WTC11 (cell line): ENCODE results near the gene NFATC2. TPM values are rescaled to one million over a fixed set of nuclear protein-coding genes. Genes with fewer than 3 reads are reported as not detected.

ENCODE experiments used
- ATAC-seq: fragments of 200-7000 bp; cut with Tn5 transposase; 2 replicates; pipeline ENCODE4 v1.10.0; 2021; ENCODE audit warnings: mild to moderate bottlenecking, moderate library complexity
- CTCF ChIA-PET: fragments of 300-600 bp; sonication (Branson Sonifier 250); formaldehyde crosslinking; loops from one replicate; lab custom pipeline; 2021; ENCODE audit warnings: antibody characterized with exemption; lab: Charles Lee
- POLR2A ChIA-PET: fragments of 350-600 bp; sonication (Branson Sonifier 250); formaldehyde crosslinking; loops from one replicate; lab custom pipeline; 2021; ENCODE audit warnings: antibody characterized with exemption; lab: Charles Lee
- DNase-seq: peaks from one replicate; pipeline ENCODE4 v3.0.0; 2021; ENCODE audit warnings: low spot score
- H3K27ac Mint-ChIP-seq: 2 replicates; pipeline ENCODE4 v1.8.0; 2021; ENCODE audit warnings: mixed read lengths
- H3K27me3 Mint-ChIP-seq: 2 replicates; pipeline ENCODE4 v1.8.0; 2021; ENCODE audit warnings: low read depth, mild to moderate bottlenecking, moderate library complexity, mixed read lengths
- H3K36me3 Mint-ChIP-seq: 2 replicates; pipeline ENCODE4 v1.8.0; 2021; ENCODE audit warnings: mixed read lengths
- H3K4me1 Mint-ChIP-seq: 2 replicates; pipeline ENCODE4 v1.8.0; 2022; ENCODE audit warnings: mixed read lengths
- H3K4me3 Mint-ChIP-seq: 2 replicates; pipeline ENCODE4 v1.8.0; 2021; ENCODE audit warnings: mild to moderate bottlenecking, moderate library complexity, mixed read lengths
- H3K9me3 Mint-ChIP-seq: 2 replicates; pipeline ENCODE4 v1.8.0; 2021; ENCODE audit warnings: mixed read lengths
- CBFB ChIP-seq: sonication (generic); formaldehyde crosslinking; IDR thresholded peaks from 2 replicates; pipeline ENCODE4 v1.8.1; 2022; ENCODE audit warnings: mild to moderate bottlenecking, low read depth, missing genetic modification reagents
- CREB1 ChIP-seq: sonication (generic); formaldehyde crosslinking; IDR thresholded peaks from 2 replicates; pipeline ENCODE4 v1.8.0; 2023; ENCODE audit warnings: mild to moderate bottlenecking, missing genetic modification reagents
- ESRRA ChIP-seq: sonication (generic); formaldehyde crosslinking; IDR thresholded peaks from 2 replicates; pipeline ENCODE4 v1.8.1; 2022; ENCODE audit warnings: mild to moderate bottlenecking, missing genetic modification reagents, borderline replicate concordance
- FOXJ3 ChIP-seq: sonication (generic); formaldehyde crosslinking; IDR thresholded peaks from 2 replicates; pipeline ENCODE4 v1.9.0; 2021; ENCODE audit warnings: missing genetic modification reagents, mild to moderate bottlenecking, borderline replicate concordance
- FOXP1 ChIP-seq: sonication (generic); formaldehyde crosslinking; IDR thresholded peaks from 2 replicates; pipeline ENCODE4 v1.8.0; 2022; ENCODE audit warnings: missing genetic modification reagents, mild to moderate bottlenecking, moderate library complexity, borderline replicate concordance
- HMGA2 ChIP-seq: fragments of 250-450 bp; sonication (Bioruptor Pico); IDR thresholded peaks from 2 replicates; pipeline ENCODE4 v1.4.0; 2021; ENCODE audit warnings: mild to moderate bottlenecking, moderate library complexity
- NFATC4 ChIP-seq: fragments of 250-450 bp; sonication (Bioruptor Pico); IDR thresholded peaks from 2 replicates; pipeline ENCODE4 v1.9.0; 2021; ENCODE audit warnings: mild to moderate bottlenecking
- NFE2L1 ChIP-seq: sonication (generic); formaldehyde crosslinking; IDR thresholded peaks from 2 replicates; pipeline ENCODE4 v1.8.1; 2023; ENCODE audit warnings: missing genetic modification reagents
- PRRX2 ChIP-seq: fragments of 250-450 bp; sonication (Bioruptor Pico); IDR thresholded peaks from 2 replicates; pipeline ENCODE4 v1.8.0; 2021; ENCODE audit warnings: mild to moderate bottlenecking
- RELA ChIP-seq: sonication (generic); formaldehyde crosslinking; IDR thresholded peaks from 2 replicates; pipeline ENCODE4 v1.8.1; 2022; ENCODE audit warnings: missing genetic modification reagents, mild to moderate bottlenecking, borderline replicate concordance
- SMAD4 ChIP-seq: sonication (generic); formaldehyde crosslinking; IDR thresholded peaks from 2 replicates; pipeline ENCODE4 v1.8.0; 2022; ENCODE audit warnings: mild to moderate bottlenecking, missing genetic modification reagents
- ZNF396 ChIP-seq: fragments of 250-450 bp; sonication (Bioruptor Pico); IDR thresholded peaks from 2 replicates; pipeline ENCODE4 v1.8.0; 2021; ENCODE audit warnings: mild to moderate bottlenecking, moderate library complexity, borderline replicate concordance
- total RNA-seq: library from RNA; stranded (reverse); gene quantifications from 3 replicates; pipeline ENCODE4 v1.2.3, GENCODE V29; 2021
- TF ChIP-seq, protein P1 (sequence below): fragments of 250-450 bp; sonication (Bioruptor Pico); IDR thresholded peaks from 2 replicates; pipeline ENCODE4 v1.8.0; 2021; ENCODE audit warnings: mild to moderate bottlenecking
- TF ChIP-seq, protein P2 (sequence below): sonication (generic); formaldehyde crosslinking; IDR thresholded peaks from 2 replicates; pipeline ENCODE4 v1.8.1; 2023; ENCODE audit warnings: mild to moderate bottlenecking, missing genetic modification reagents
- TF ChIP-seq, protein P3 (sequence below): sonication (generic); formaldehyde crosslinking; IDR thresholded peaks from 2 replicates; pipeline ENCODE4 v1.8.0; 2022; ENCODE audit warnings: mild to moderate bottlenecking, missing genetic modification reagents
- TF ChIP-seq, protein P4 (sequence below): fragments of 250-450 bp; sonication (Bioruptor Pico); IDR thresholded peaks from 2 replicates; pipeline ENCODE4 v1.9.0; 2021; ENCODE audit warnings: moderate library complexity, mild to moderate bottlenecking, inconsistent platforms, borderline replicate concordance
- TF ChIP-seq, protein P5 (sequence below): fragments of 250-450 bp; sonication (Bioruptor Pico); conservative IDR thresholded peaks from 2 replicates; pipeline ENCODE4 v1.9.0; 2021; ENCODE audit warnings: mild to moderate bottlenecking
- TF ChIP-seq, protein P6 (sequence below): sonication (generic); formaldehyde crosslinking; IDR thresholded peaks from 2 replicates; pipeline ENCODE4 v1.8.0; 2023; ENCODE audit warnings: mild to moderate bottlenecking, missing genetic modification reagents
- TF ChIP-seq, protein P7 (sequence below): sonication (generic); formaldehyde crosslinking; IDR thresholded peaks from 2 replicates; pipeline ENCODE4 v1.8.1; 2023; ENCODE audit warnings: mild to moderate bottlenecking, missing genetic modification reagents, borderline replicate concordance

The NFATC2 gene
- total RNA-seq, 1 experiment from 2014 or later, result 1.7 TPM

DNA sequence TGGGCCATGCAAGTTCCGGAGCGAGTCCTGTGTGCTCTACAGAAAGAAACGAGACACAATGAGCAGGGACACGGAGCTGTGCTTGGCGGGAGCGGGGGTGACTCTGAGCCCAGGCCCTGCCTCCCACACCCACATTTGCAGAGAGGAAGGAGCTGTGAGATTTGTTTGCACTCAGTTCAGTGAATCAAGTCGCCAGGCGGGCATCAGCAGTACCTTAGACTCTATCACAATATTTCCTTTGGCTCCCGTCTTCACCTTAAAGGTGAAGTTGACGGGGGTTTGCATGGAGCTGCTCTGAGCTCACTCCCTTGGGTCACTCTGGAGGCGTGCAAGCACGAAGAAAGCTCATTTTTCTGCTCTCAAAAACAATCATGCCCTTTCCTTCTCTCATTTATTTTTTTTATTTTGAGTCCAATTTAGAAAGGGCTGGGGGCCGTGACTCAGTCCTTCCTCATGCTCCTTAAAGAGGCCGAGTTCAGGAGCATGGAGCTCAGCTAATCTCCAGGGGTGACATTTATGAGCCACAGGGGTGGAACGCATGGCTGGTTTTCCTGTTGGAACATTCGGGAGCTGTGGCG, 188.2 kb downstream of the NFATC2 start:
- Mint-ChIP-seq H3K4me3 (no peak overlapping the region), H3K9me3 (peaks cover 5% of the 10 kb centered on the region; the same call in 1 of the 2 replicates), H3K27me3 (peaks cover 3% of the 10 kb centered on the region), H3K4me1 (no peaks in the 10 kb centered on the region)
- DNase-seq, result no peak
- TF ChIP-seq, protein P1, sequence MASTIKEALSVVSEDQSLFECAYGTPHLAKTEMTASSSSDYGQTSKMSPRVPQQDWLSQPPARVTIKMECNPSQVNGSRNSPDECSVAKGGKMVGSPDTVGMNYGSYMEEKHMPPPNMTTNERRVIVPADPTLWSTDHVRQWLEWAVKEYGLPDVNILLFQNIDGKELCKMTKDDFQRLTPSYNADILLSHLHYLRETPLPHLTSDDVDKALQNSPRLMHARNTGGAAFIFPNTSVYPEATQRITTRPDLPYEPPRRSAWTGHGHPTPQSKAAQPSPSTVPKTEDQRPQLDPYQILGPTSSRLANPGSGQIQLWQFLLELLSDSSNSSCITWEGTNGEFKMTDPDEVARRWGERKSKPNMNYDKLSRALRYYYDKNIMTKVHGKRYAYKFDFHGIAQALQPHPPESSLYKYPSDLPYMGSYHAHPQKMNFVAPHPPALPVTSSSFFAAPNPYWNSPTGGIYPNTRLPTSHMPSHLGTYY (CRISPR knock-in tag), result no peak
- TF ChIP-seq CREB1 (CRISPR knock-in tag) (no peak), FOXP1 (no peak), NFATC4 (CRISPR knock-in tag) (no peak), HMGA2 (no peak), FOXJ3 (no peak), ESRRA (no peak), NFE2L1 (no peak), RELA (CRISPR knock-in tag) (no peak), CBFB (CRISPR knock-in tag) (no peak)
- TF ChIP-seq, protein P2, sequence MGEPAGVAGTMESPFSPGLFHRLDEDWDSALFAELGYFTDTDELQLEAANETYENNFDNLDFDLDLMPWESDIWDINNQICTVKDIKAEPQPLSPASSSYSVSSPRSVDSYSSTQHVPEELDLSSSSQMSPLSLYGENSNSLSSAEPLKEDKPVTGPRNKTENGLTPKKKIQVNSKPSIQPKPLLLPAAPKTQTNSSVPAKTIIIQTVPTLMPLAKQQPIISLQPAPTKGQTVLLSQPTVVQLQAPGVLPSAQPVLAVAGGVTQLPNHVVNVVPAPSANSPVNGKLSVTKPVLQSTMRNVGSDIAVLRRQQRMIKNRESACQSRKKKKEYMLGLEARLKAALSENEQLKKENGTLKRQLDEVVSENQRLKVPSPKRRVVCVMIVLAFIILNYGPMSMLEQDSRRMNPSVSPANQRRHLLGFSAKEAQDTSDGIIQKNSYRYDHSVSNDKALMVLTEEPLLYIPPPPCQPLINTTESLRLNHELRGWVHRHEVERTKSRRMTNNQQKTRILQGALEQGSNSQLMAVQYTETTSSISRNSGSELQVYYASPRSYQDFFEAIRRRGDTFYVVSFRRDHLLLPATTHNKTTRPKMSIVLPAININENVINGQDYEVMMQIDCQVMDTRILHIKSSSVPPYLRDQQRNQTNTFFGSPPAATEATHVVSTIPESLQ, result no peak
- TF ChIP-seq, protein P3, sequence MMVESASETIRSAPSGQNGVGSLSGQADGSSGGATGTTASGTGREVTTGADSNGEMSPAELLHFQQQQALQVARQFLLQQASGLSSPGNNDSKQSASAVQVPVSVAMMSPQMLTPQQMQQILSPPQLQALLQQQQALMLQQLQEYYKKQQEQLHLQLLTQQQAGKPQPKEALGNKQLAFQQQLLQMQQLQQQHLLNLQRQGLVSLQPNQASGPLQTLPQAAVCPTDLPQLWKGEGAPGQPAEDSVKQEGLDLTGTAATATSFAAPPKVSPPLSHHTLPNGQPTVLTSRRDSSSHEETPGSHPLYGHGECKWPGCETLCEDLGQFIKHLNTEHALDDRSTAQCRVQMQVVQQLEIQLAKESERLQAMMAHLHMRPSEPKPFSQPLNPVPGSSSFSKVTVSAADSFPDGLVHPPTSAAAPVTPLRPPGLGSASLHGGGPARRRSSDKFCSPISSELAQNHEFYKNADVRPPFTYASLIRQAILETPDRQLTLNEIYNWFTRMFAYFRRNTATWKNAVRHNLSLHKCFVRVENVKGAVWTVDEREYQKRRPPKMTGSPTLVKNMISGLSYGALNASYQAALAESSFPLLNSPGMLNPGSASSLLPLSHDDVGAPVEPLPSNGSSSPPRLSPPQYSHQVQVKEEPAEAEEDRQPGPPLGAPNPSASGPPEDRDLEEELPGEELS (CRISPR knock-in tag), result no peak
- TF ChIP-seq, all 79 proteins: peak for 0
- CTCF ChIA-PET, result interaction anchor here (0.8 to 2.2 kb wide), 4 partner anchors 18 to 367 kb away, joined by 3 to 9 read pairs (median 6); no protein-coding TSS in a partner anchor
- Mint-ChIP-seq H3K36me3 (no peaks in the 10 kb centered on the region), H3K27ac (no peak overlapping the region)
- POLR2A ChIA-PET, result interaction anchor here (0.6 kb wide), 1 partner anchor 367 kb away, joined by 8 read pairs; no protein-coding TSS in a partner anchor
- ATAC-seq, result no peak

DNA sequence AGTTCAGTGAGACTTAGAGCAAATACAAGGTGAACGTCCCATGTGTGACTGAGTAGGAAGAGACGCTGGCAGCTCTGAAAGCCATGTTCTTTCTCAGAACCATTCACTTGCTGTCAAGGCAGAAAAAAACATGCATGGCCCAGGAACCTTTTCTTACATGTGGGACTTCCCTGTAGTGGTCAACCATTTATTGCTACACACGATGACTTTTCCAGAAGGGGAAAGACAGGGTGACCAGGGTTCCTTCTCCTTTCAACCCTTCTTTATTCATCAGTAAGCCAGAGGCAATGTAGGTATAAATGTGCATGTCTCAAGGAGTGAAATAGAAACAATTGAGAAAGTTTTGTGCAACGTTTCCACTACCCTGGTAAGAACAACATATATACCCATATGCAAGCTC, 189.0 kb downstream of the NFATC2 start:
- DNase-seq (no peak), ATAC-seq (no peak)
- Mint-ChIP-seq H3K36me3 (no peaks in the 10 kb centered on the region), H3K9me3 (peaks cover 5% of the 10 kb centered on the region; the same call in 1 of the 2 replicates), H3K4me3 (no peak overlapping the region), H3K27me3 (peaks cover 3% of the 10 kb centered on the region), H3K4me1 (no peaks in the 10 kb centered on the region), H3K27ac (no peak overlapping the region)
- CTCF ChIA-PET, result interaction anchor here (0.8 to 1.5 kb wide), 2 partner anchors 19 to 369 kb away, joined by 3 to 4 read pairs; no protein-coding TSS in a partner anchor
- POLR2A ChIA-PET, result no interaction called here
- TF ChIP-seq, protein P4, sequence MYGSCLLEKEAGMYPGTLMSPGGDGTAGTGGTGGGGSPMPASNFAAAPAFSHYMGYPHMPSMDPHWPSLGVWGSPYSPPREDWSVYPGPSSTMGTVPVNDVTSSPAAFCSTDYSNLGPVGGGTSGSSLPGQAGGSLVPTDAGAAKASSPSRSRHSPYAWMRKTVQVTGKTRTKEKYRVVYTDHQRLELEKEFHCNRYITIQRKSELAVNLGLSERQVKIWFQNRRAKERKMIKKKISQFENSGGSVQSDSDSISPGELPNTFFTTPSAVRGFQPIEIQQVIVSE (CRISPR knock-in tag), result no peak
- TF ChIP-seq, protein P5, sequence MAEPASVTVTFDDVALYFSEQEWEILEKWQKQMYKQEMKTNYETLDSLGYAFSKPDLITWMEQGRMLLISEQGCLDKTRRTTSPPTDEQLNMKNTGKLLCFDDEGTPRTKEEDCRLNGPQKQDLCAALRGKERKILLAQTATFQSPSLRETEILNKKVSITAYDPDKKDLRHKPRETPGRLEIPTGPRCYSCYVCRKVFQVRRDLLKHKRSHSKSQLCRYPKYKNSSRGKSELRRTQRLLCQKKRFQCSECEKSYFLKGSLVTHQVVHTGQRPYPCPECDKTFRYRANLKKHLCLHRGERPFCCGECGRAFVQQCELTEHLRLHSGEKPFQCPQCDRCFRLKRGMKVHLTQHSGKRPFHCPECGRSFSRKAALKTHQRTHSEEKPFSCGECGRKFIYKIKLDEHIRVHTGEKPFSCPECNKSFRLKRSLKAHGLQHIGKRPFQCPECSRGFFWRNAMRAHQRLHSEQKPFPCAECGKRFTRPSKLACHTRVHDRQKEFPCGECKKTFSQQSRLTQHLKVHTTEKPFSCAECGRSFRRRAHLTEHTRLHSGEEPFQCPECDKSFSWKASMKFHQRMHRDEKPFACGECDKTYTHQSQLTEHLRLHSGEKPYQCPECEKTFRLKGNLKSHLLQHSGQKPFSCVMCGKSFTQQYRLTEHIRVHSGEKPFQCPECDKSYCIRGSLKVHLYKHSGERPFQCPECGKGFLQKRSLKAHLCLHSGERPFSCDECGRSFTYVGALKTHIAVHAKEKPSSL (CRISPR knock-in tag), result no peak
- TF ChIP-seq PRRX2 (CRISPR knock-in tag) (no peak), SMAD4 (CRISPR knock-in tag) (no peak), ZNF396 (CRISPR knock-in tag) (no peak)
- TF ChIP-seq, protein P6, sequence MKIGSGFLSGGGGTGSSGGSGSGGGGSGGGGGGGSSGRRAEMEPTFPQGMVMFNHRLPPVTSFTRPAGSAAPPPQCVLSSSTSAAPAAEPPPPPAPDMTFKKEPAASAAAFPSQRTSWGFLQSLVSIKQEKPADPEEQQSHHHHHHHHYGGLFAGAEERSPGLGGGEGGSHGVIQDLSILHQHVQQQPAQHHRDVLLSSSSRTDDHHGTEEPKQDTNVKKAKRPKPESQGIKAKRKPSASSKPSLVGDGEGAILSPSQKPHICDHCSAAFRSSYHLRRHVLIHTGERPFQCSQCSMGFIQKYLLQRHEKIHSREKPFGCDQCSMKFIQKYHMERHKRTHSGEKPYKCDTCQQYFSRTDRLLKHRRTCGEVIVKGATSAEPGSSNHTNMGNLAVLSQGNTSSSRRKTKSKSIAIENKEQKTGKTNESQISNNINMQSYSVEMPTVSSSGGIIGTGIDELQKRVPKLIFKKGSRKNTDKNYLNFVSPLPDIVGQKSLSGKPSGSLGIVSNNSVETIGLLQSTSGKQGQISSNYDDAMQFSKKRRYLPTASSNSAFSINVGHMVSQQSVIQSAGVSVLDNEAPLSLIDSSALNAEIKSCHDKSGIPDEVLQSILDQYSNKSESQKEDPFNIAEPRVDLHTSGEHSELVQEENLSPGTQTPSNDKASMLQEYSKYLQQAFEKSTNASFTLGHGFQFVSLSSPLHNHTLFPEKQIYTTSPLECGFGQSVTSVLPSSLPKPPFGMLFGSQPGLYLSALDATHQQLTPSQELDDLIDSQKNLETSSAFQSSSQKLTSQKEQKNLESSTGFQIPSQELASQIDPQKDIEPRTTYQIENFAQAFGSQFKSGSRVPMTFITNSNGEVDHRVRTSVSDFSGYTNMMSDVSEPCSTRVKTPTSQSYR (CRISPR knock-in tag), result no peak
- TF ChIP-seq, protein P7, sequence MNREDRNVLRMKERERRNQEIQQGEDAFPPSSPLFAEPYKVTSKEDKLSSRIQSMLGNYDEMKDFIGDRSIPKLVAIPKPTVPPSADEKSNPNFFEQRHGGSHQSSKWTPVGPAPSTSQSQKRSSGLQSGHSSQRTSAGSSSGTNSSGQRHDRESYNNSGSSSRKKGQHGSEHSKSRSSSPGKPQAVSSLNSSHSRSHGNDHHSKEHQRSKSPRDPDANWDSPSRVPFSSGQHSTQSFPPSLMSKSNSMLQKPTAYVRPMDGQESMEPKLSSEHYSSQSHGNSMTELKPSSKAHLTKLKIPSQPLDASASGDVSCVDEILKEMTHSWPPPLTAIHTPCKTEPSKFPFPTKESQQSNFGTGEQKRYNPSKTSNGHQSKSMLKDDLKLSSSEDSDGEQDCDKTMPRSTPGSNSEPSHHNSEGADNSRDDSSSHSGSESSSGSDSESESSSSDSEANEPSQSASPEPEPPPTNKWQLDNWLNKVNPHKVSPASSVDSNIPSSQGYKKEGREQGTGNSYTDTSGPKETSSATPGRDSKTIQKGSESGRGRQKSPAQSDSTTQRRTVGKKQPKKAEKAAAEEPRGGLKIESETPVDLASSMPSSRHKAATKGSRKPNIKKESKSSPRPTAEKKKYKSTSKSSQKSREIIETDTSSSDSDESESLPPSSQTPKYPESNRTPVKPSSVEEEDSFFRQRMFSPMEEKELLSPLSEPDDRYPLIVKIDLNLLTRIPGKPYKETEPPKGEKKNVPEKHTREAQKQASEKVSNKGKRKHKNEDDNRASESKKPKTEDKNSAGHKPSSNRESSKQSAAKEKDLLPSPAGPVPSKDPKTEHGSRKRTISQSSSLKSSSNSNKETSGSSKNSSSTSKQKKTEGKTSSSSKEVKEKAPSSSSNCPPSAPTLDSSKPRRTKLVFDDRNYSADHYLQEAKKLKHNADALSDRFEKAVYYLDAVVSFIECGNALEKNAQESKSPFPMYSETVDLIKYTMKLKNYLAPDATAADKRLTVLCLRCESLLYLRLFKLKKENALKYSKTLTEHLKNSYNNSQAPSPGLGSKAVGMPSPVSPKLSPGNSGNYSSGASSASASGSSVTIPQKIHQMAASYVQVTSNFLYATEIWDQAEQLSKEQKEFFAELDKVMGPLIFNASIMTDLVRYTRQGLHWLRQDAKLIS (CRISPR knock-in tag), result no peak
